A549 treated with GW870086 at 1 μM for 4 hours (cell line): ENCODE data around the gene RPS6KA1. TPM values are rescaled to one million over a fixed set of nuclear protein-coding genes. Genes with fewer than 3 reads are reported as not detected.

ENCODE experiments used
- total RNA-seq: library from RNA; stranded (reverse); fragments of 200-300 nt; extraction: Qiagen RNA extraction; gene quantifications from 5 replicates; pipeline ENCODE4 v1.2.3, GENCODE V29; 2022; ENCODE audit warnings: low read depth

RPS6KA1 gene
- 15.6 to 18.2 TPM (median 17.3 TPM) in 5 replicates for total RNA-seq

GRCh38 chr1:26529655-26530409 lies at the start of gene RPS6KA1:
Gene RPS6KA1, plus strand, starts transcription at chr1:26529761. Its CDS starts 160 bp downstream, at chr1:26529921.

Other genes starting within 250 kb of the RPS6KA1 start
- gene SH3BGRL3, start 249.7 kb upstream of the RPS6KA1 start, total RNA-seq = 111 to 165 TPM (median 137 TPM) in 5 replicates
- gene UBXN11, start 223.1 kb upstream of the RPS6KA1 start, total RNA-seq = 12.5 to 15.2 TPM (median 14.8 TPM) in 5 replicates
- not detected in 5 replicates for gene CD52, start 211.8 kb upstream of the RPS6KA1 start, total RNA-seq
- gene CRYBG2, start 175.6 kb upstream of the RPS6KA1 start, total RNA-seq = 1.4 to 2.1 TPM (median 1.6 TPM) in 5 replicates
- gene ZNF683, start 157.0 kb upstream of the RPS6KA1 start, total RNA-seq = not detected in 5 replicates
- 0.03 TPM in 1 of 5 replicates, not detected in the others for gene LIN28A, start 118.9 kb upstream of the RPS6KA1 start, total RNA-seq
- 19.3 to 27.5 TPM (median 22.8 TPM) in 5 replicates for gene DHDDS, start 97.4 kb upstream of the RPS6KA1 start, total RNA-seq
- 328 to 408 TPM (median 339 TPM) in 5 replicates for gene HMGN2, start 57.3 kb upstream of the RPS6KA1 start, total RNA-seq
- gene ARID1A, start 166.3 kb downstream of the RPS6KA1 start, total RNA-seq = 34.2 to 37.1 TPM (median 35.4 TPM) in 5 replicates